ENCODE results near the gene MCF2L. TPM values are rescaled to one million over a fixed set of nuclear protein-coding genes. Genes with fewer than 3 reads are reported as not detected.

The MCF2L gene
- total RNA-seq, 2 experiments from 2014 or later = 13.0 to 13.5 TPM

DNA sequence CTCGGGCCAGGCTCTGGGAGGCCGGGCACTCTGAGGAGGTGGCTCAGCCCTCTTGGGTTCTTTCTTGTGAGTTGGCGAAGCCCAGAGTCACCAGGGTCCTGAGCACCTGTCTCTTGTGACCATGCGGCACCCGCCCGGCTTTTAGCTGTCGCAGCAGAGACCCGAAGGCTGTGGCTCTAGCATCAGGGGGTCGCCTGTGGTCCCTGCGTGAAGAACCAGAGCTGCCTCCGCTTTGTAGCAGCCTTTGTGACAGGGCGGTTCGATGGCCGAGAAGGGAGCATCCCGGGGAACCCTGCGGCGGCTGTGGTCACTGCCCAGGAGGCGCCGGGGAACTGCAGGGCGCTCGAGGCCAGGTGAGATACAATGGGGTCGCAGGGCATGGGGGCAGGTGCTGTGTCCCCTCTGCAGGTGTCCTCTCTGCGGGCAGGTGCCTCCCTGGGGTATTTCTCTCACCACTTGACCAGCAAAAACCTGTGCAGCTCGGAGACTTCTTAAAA is 10.4 kb downstream of the MCF2L start:
- H3K27me3 ChIP-seq (ENCODE audit: control insufficient read depth in 1 of 2, insufficient read depth in 2 of 2, low read length in 2 of 2) = no peaks in the 10 kb centered on the region
- TF ChIP-seq, protein P1, sequence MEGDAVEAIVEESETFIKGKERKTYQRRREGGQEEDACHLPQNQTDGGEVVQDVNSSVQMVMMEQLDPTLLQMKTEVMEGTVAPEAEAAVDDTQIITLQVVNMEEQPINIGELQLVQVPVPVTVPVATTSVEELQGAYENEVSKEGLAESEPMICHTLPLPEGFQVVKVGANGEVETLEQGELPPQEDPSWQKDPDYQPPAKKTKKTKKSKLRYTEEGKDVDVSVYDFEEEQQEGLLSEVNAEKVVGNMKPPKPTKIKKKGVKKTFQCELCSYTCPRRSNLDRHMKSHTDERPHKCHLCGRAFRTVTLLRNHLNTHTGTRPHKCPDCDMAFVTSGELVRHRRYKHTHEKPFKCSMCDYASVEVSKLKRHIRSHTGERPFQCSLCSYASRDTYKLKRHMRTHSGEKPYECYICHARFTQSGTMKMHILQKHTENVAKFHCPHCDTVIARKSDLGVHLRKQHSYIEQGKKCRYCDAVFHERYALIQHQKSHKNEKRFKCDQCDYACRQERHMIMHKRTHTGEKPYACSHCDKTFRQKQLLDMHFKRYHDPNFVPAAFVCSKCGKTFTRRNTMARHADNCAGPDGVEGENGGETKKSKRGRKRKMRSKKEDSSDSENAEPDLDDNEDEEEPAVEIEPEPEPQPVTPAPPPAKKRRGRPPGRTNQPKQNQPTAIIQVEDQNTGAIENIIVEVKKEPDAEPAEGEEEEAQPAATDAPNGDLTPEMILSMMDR (IDR thresholded peaks at IDR 0.05) = no peak
- no peaks in the 10 kb centered on the region for H3K4me1 ChIP-seq (ENCODE audit: insufficient read depth, low read length)
- Mint-ChIP-seq H3K27me3 (no peaks in the 10 kb centered on the region), H3K36me3 (ENCODE audit: low read depth) (no peaks in the 10 kb centered on the region), H3K27ac (no peak overlapping the region), H3K4me1 (ENCODE audit: low read depth) (no peaks in the 10 kb centered on the region), H3K9me3 (no peaks in the 10 kb centered on the region), H3K4me3 (no peak overlapping the region)
- H3K9me3 ChIP-seq (ENCODE audit: control insufficient read depth in 1 of 2, insufficient read depth in 1 of 2, low read length in 2 of 2) = no peaks in the 10 kb centered on the region
- POLR2A ChIA-PET = no interaction called here
- DNase-seq = no peak
- no peak overlapping the region for H3K27ac ChIP-seq (ENCODE audit: low read depth in 1 of 2, low read length in 2 of 2)
- intact Hi-C loops (cut with DNase I, micrococcal nuclease) = no loop called here
- H3K36me3 ChIP-seq (ENCODE audit: insufficient read depth, low read length) = no peaks in the 10 kb centered on the region
- no peak overlapping the region for H3K4me3 ChIP-seq (ENCODE audit: low read length)
- CTCF ChIA-PET = no interaction called here
- no peak for ATAC-seq (ENCODE audit: poor library complexity)

DNA sequence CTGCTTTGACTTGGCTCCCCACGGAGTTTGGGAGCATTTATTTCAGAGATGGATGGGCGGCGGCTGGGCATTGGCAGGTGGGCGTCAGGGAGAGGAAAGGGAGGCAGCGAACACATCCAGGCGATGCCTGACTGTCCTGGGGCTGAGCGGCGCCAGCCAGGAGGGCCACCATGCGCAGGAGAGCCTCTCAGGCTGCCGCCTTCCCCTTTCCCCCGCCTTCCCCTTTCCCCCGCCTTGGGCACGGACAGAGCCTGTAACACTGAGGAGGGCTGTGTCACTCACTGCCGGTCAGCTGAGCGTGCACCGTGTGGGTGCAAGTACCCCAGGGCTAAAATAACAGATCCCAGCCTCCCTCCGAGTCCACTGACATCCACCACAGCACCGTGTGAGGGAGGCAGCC is 11.4 kb downstream of the MCF2L start:
- Histone ChIP-seq H3K27ac (ENCODE audit: low read depth in 1 of 2, low read length in 2 of 2) (no peak overlapping the region), H3K36me3 (ENCODE audit: insufficient read depth, low read length) (no peaks in the 10 kb centered on the region), H3K4me1 (ENCODE audit: insufficient read depth, low read length) (no peaks in the 10 kb centered on the region), H3K27me3 (ENCODE audit: control insufficient read depth in 1 of 2, insufficient read depth in 2 of 2, low read length in 2 of 2) (no peaks in the 10 kb centered on the region), H3K9me3 (ENCODE audit: control insufficient read depth in 1 of 2, insufficient read depth in 1 of 2, low read length in 2 of 2) (no peaks in the 10 kb centered on the region), H3K4me3 (ENCODE audit: low read length) (no peak overlapping the region)
- ChIA-PET POLR2A (no interaction called here), CTCF (no interaction called here)
- H3K27ac Mint-ChIP-seq = no peak overlapping the region
- H3K27me3 Mint-ChIP-seq = no peaks in the 10 kb centered on the region
- intact Hi-C loops (cut with DNase I, micrococcal nuclease) = no loop called here
- no peaks in the 10 kb centered on the region for H3K9me3 Mint-ChIP-seq
- no peaks in the 10 kb centered on the region for H3K36me3 Mint-ChIP-seq (ENCODE audit: low read depth)
- DNase-seq (no peak), ATAC-seq (ENCODE audit: poor library complexity) (no peak)
- no peaks in the 10 kb centered on the region for H3K4me1 Mint-ChIP-seq (ENCODE audit: low read depth)
- TF ChIP-seq, protein P1 (IDR thresholded peaks at IDR 0.05) = no peak
- no peak overlapping the region for H3K4me3 Mint-ChIP-seq

DNA sequence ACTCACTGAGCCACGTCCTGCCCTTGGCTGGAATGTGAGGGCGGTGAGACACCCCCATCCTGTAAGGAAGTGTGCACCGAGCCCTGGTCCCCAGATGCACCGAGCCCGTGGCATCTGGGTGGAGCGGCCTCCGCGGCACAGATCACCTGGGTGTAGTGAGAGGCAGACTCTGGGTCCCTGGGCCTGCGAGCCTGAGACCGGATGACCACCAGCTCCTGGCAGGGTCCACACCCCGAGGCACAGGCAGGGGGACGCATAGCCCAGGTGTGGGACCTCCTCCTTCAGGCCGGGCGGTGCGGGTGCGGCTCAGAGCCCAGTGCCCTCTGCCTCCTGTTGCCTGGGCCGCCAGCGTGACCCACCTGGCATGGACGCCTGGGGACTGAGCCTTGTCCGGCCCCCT is 12.4 kb downstream of the MCF2L start:
- Histone ChIP-seq H3K27me3 (ENCODE audit: control insufficient read depth in 1 of 2, insufficient read depth in 2 of 2, low read length in 2 of 2) (no peaks in the 10 kb centered on the region), H3K4me1 (ENCODE audit: insufficient read depth, low read length) (no peaks in the 10 kb centered on the region), H3K27ac (ENCODE audit: low read depth in 1 of 2, low read length in 2 of 2) (no peak overlapping the region), H3K36me3 (ENCODE audit: insufficient read depth, low read length) (no peaks in the 10 kb centered on the region), H3K9me3 (ENCODE audit: control insufficient read depth in 1 of 2, insufficient read depth in 1 of 2, low read length in 2 of 2) (no peaks in the 10 kb centered on the region), H3K4me3 (ENCODE audit: low read length) (no peak overlapping the region)
- intact Hi-C loops (cut with DNase I, micrococcal nuclease) = no loop called here
- no peak for DNase-seq
- Mint-ChIP-seq H3K27ac (no peak overlapping the region), H3K4me3 (no peak overlapping the region), H3K36me3 (ENCODE audit: low read depth) (no peaks in the 10 kb centered on the region), H3K27me3 (no peaks in the 10 kb centered on the region), H3K4me1 (ENCODE audit: low read depth) (no peaks in the 10 kb centered on the region), H3K9me3 (no peaks in the 10 kb centered on the region)
- ChIA-PET POLR2A (no interaction called here), CTCF (no interaction called here)
- ATAC-seq (ENCODE audit: poor library complexity) = no peak
- TF ChIP-seq, protein P1 (IDR thresholded peaks at IDR 0.05) = no peak

All from CD4-positive, alpha-beta T cell (primary cell).